CMK (cell line): ENCODE measurements around the gene SF1.

Source experiments
- DNase-seq: peaks from one replicate; pipeline ENCODE4 v3.0.0-alpha.2; 2010; ENCODE audit warnings: low read depth

SF1 gene

GRCh38 chr11:64777449-64778222 is 706 bp downstream of the SF1 start:
- no peak for DNase-seq

GRCh38 chr11:64776875-64777274 is 1.5 kb downstream of the SF1 start:
- no peak for DNase-seq

GRCh38 chr11:64776425-64776824 is 1.9 kb downstream of the SF1 start:
- no peak for DNase-seq

DNA sequence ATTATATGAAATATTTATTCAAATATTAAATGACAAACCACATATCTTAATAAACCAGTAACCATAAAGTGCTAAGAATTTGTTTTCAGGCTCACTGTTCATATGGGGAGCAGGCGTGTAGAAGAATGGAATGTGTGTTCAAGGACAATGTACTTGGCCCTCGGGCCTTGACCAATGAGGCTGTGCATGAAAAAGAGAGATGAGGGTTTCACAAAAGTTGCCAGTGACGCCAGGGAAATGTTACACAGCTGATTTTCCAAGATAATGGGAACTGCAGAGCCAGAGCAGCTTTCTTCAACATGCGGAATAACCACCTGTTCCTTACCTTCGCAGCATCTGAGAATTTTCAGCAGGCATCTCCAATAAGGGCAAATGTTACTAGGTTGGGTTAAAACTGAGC is 4.2 kb downstream of the SF1 start:
- DNase-seq: no peak

- DNase-seq: no peak
Measured at GRCh38 chr11:64772303-64773018, 5.9 kb downstream of the SF1 start.

DNA sequence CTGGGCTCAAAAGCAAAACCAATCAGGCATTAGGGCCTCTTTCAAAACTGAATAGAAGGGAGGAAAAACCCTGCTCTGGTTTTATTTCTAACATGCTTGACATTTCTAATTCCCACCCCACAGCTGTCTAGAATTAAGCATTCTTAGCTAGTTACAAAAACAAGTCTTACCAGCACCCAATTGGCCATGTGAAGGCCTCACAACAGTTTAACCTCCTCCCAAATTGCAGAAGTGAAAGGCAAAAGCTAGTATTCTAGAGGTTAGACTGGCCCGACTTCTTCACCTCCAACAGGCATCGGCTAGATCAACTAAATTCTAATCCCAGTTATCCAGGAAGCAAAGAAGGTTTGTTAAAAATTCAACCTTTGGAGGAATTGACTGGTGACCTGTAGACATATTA is 6.5 kb downstream of the SF1 start:
- DNase-seq: no peak

DNA sequence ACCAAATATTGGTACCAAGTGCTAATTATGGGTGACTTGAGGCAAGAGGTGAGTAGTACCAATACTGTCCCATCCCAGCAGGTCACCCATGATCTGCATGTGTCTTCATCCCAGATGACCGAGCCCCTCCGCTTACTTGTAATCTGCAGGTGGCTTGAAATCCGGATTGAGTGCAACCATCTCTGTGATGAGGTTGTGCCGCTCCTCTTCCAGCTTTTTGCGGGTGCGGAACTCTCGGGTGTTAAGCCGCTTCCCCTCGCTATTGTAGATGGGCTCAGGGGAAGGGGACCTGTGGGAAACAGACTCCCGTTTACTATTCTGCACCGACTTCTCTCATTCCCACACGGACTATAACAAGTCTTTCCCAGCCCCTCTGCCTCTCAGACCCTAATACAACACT is 8.2 kb downstream of the SF1 start:
- DNase-seq: no peak

- no peak for DNase-seq
Measured at GRCh38 chr11:64769283-64769682, 9.1 kb downstream of the SF1 start.

DNA sequence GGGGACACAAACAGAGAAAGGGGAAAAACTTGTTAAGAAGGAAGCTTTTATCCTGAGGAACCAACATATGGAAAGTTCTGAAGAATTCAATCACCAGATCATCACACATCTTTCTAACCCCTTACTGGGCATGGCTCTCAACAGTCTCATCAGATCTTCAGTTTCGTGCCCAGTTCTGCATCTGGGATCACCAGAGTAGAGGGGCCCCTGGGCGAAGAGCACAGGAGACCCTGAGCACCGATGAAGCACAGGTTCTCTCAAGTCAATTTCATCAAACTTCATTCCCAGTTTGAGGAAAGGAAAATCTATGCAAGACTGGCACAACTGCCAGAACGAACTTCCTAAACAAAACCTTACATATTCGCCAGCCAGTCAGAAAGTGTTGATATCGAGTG is 10.0 kb downstream of the SF1 start:
- DNase-seq: no peak

GRCh38 chr11:64767344-64768299 is 10.7 kb downstream of the SF1 start:
- DNase-seq: peak; percentile 56

DNA sequence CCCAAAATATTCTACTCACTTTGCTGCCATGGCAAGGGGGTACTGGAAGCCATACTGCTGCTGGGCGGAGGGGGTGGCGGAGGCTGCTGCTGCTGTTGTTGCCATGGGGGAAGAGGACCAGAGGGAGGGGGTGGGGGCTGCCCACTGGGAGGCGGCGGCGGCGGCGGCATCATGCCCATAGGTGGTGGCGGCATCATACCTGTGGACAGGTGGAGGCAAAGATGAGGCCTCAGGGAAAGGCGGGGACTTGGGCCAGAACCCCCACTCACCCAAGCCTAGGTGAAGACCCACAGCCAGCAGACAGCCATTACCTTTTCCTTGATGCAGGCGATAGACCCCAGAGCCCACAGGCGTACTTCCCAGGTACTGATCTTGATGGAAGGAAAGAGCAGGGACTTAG is 11.5 kb downstream of the SF1 start:
- DNase-seq: no peak

- no peak for DNase-seq
Measured at GRCh38 chr11:64765851-64766665, 12.3 kb downstream of the SF1 start.

DNA sequence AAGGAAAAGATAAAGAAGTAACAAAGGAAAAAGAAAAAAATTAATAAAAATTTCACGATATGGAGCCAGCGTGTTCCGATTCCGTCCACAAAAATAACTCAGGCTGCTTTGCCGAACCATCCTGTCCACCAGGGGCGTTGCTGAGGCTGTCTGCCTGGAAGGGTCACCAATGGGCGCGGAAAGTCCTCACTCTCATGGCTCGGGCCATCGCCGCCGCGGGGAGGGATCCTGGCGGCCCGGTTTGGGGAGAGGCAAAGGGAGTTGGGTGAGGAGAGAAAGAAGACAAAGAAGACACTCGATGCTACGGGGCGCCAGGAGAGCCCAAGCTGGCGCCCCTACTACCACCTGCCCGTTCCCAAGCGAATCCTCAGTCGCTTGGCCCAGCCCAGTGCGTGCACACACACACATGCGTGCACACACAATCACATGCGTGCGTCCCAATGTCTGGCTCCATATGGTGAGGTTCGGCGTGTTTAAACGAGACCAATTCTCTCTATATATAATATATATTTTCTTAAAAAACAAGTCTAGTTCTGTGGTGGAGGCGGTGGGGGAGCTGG is 13.0 kb downstream of the SF1 start:
- no peak for DNase-seq

- no peak for DNase-seq
Measured at GRCh38 chr11:64764753-64765152, 13.6 kb downstream of the SF1 start.

DNA sequence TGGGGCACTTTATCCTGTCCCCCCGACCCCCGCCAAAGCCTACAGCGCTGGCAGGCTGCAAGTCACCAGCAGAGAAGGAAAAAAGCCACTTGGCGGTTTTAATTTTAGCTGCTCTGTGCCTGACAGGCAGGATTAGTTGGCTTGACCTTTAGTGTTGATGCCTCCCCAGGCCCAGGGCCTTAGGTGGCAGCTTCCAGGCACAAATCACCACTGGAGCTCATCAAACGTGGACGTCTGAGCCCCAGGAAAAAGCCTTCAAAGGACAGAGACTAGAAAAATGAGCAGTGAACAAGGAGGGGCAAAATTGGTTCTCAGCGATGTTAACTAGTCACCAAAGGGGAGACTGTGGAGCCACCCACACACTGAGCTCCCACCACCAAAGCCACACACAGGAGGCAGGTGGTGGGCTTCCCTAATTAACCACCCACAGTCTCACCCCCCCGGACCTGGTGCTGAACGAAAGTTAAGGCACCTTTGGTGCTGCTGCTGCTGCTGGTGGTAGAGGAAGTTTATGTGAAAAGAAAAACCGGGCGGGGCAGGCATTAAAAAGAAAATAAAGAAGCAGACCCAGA is 14.2 kb downstream of the SF1 start:
- no peak for DNase-seq

GRCh38 chr11:64763526-64764039 is 14.8 kb downstream of the SF1 start:
- DNase-seq: no peak

- DNase-seq: no peak
Measured at GRCh38 chr11:64762674-64763525, 15.4 kb downstream of the SF1 start.

DNA sequence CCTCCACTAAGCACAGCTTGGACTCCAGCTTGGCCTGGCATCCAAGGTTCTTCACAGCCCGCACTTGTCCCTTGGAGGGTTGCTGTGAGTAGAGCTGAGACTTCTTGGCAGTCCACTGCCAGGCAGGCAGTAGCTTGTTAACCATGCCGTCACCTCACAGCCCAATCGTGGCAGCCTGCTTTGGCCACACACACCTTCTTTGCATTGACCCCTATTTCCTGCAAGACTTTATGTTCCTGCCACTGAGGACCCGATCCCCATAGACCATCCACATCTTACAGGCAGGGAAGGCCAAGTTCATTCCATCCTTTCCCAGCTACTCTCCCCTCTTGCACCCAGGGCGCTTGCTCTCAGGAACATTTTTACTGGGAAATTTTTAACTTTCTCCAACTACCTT is 16.1 kb downstream of the SF1 start:
- DNase-seq: no peak

- no peak for DNase-seq
Measured at GRCh38 chr11:64760759-64761420, 17.5 kb downstream of the SF1 start.
